Spleen (tissue), 11 donors: ENCODE measurements around the gene C19orf73. TPM values are rescaled to one million over a fixed set of nuclear protein-coding genes. Genes with fewer than 3 reads are reported as not detected.

ENCODE experiments used
- polyA plus RNA-seq, 3 donors: library from polyadenylated mRNA; stranded (reverse); fragments of 200-250 nt; gene quantifications; one replicate each; pipeline ENCODE4 v1.2.1, GENCODE V29; 2013
- small RNA-seq, 4 donors: library from RNA; depleted of rRNA; stranded (forward); fragments of <200 nt; gene quantifications; one replicate each; pipeline ENCODE3, GENCODE V24; 2016
- total RNA-seq, 7 donors: library from RNA; depleted of rRNA in 3 of 7; stranded (reverse); fragments of >200 nt in 3 of 7; fragmentation: NEBNext Ultra II Directional in 4 of 7; extraction: Animal tissue kit (Norgen Biotek cat#: 25700) in 4 of 7; gene quantifications; one replicate each; pipeline versions ENCODE4 v1.1.0 to v1.2.1, GENCODE V29; 2016 to 2021
- donor health status: healthy with polysubstance abuse.
- donor health status: DM: no; HTN: no; CAD: no; lungs with moderate emphysema.
- donor health status: DM: no; HTN: no; CAD: no.
- donor health status: Bipolar disorder and iron deficiency.
- donor health status: healthy.
- donor health status: DM: no; HTN: no; CAD: no.
- donor health status: DM: yes; HTN: yes; CAD: no.

C19orf73 gene
- total and polyA plus RNA-seq, 10 donors: 0.70 to 5.5 (median 1.8) TPM; not detected in 1

Small RNA genes within 50 kb of the gene (small RNA-seq; reads per million reads assigned to genes)
- gene RN7SL708P: 0 reads per million in 4 donors

Other genes with a start within 250 kb of the C19orf73 start
- 10 to 100 TPM; 30.2 to 74.2 (median 47.6) TPM for gene PPP1R15A, start 246.7 kb downstream of the C19orf73 start, total RNA-seq
- 10 to 100 TPM; 18.5 to 54.5 (median 21.5) TPM for gene PPP1R15A, start 246.7 kb downstream of the C19orf73 start, polyA plus RNA-seq
- 1 to 10 TPM in 3 of 7 donors, under 1 TPM in 3, not detected in 1; 0.34 to 5.0 (median 1.3) TPM for gene TULP2, start 220.4 kb downstream of the C19orf73 start, total RNA-seq
- under 1 TPM in 2 of 3 donors, not detected in 1; 0.14 to 0.32 TPM for gene TULP2, start 220.4 kb downstream of the C19orf73 start, polyA plus RNA-seq
- 100 to 1,000 TPM; 217 to 321 (median 268) TPM for gene NUCB1, start 218.8 kb downstream of the C19orf73 start, total RNA-seq
- 100 to 1,000 TPM in 1 of 3 donors, 10 to 100 TPM in 2; 67.6 to 125 (median 72.4) TPM for gene NUCB1, start 218.8 kb downstream of the C19orf73 start, polyA plus RNA-seq
- 1 to 10 TPM in 4 of 7 donors, under 1 TPM in 2, not detected in 1; 0.51 to 4.5 (median 2.5) TPM for gene DHDH, start 185.4 kb downstream of the C19orf73 start, total RNA-seq
- 1 to 10 TPM; 1.2 to 2.6 (median 1.2) TPM for gene DHDH, start 185.4 kb downstream of the C19orf73 start, polyA plus RNA-seq
- 100 to 1,000 TPM in 6 of 7 donors, 10 to 100 TPM in 1; 65.9 to 158 (median 113) TPM for gene BAX, start 164.3 kb downstream of the C19orf73 start, total RNA-seq
- 100 to 1,000 TPM; 131 to 219 (median 177) TPM for gene BAX, start 164.3 kb downstream of the C19orf73 start, polyA plus RNA-seq
- gene FTL, start 153.8 kb downstream of the C19orf73 start, total RNA-seq: over 10,000 TPM in 2 of 7 donors, 1,000 to 10,000 TPM in 5; 4,960 to 10,995 (median 6,703) TPM
- over 10,000 TPM in 1 of 3 donors, 1,000 to 10,000 TPM in 2; 5,646 to 14,078 (median 8,665) TPM for gene FTL, start 153.8 kb downstream of the C19orf73 start, polyA plus RNA-seq
- gene GYS1, start 125.8 kb downstream of the C19orf73 start, total RNA-seq: 10 to 100 TPM; 23.3 to 47.1 (median 32.1) TPM
- gene GYS1, start 125.8 kb downstream of the C19orf73 start, polyA plus RNA-seq: 10 to 100 TPM; 11.9 to 20.0 (median 15.1) TPM
- 10 to 100 TPM; 32.0 to 46.9 (median 38.4) TPM for gene RUVBL2, start 125.3 kb downstream of the C19orf73 start, total RNA-seq
- 10 to 100 TPM; 46.7 to 58.4 (median 53.5) TPM for gene RUVBL2, start 125.3 kb downstream of the C19orf73 start, polyA plus RNA-seq
- under 1 TPM in 1 of 7 donors, not detected in 6; 0.79 TPM for gene LHB, start 102.1 kb downstream of the C19orf73 start, total RNA-seq
- 1 to 10 TPM in 2 of 3 donors, under 1 TPM in 1; 0.50 to 1.5 (median 1.5) TPM for gene LHB, start 102.1 kb downstream of the C19orf73 start, polyA plus RNA-seq
- not detected for gene CGB3, start 94.8 kb downstream of the C19orf73 start, total RNA-seq
- gene CGB3, start 94.8 kb downstream of the C19orf73 start, polyA plus RNA-seq: not detected
- not detected for gene CGB2, start 87.3 kb downstream of the C19orf73 start, total RNA-seq
- not detected for gene CGB2, start 87.3 kb downstream of the C19orf73 start, polyA plus RNA-seq
- not detected for gene CGB1, start 82.2 kb downstream of the C19orf73 start, total RNA-seq
- gene CGB1, start 82.2 kb downstream of the C19orf73 start, polyA plus RNA-seq: under 1 TPM in 1 of 3 donors, not detected in 2; 0.35 TPM
- not detected for gene CGB5, start 75.3 kb downstream of the C19orf73 start, total RNA-seq
- gene CGB5, start 75.3 kb downstream of the C19orf73 start, polyA plus RNA-seq: not detected
- not detected for gene CGB8, start 70.0 kb downstream of the C19orf73 start, total RNA-seq
- not detected for gene CGB8, start 70.0 kb downstream of the C19orf73 start, polyA plus RNA-seq
- gene CGB7, start 61.4 kb downstream of the C19orf73 start, total RNA-seq: not detected
- under 1 TPM in 2 of 3 donors, not detected in 1; 0.03 to 0.06 TPM for gene CGB7, start 61.4 kb downstream of the C19orf73 start, polyA plus RNA-seq
- gene NTF4, start 54.3 kb downstream of the C19orf73 start, total RNA-seq: not detected
- not detected for gene NTF4, start 54.3 kb downstream of the C19orf73 start, polyA plus RNA-seq
- gene KCNA7, start 46.4 kb downstream of the C19orf73 start, total RNA-seq: not detected
- gene KCNA7, start 46.4 kb downstream of the C19orf73 start, polyA plus RNA-seq: under 1 TPM in 1 of 3 donors, not detected in 2; 0.02 TPM
- 100 to 1,000 TPM; 238 to 337 (median 270) TPM for gene SNRNP70, start 33.7 kb downstream of the C19orf73 start, total RNA-seq
- 100 to 1,000 TPM; 198 to 559 (median 421) TPM for gene SNRNP70, start 33.7 kb downstream of the C19orf73 start, polyA plus RNA-seq
- 1 to 10 TPM; 2.7 to 9.6 (median 5.5) TPM for gene LIN7B, start 4.8 kb downstream of the C19orf73 start, total RNA-seq
- gene LIN7B, start 4.8 kb downstream of the C19orf73 start, polyA plus RNA-seq: 1 to 10 TPM; 7.2 to 9.5 (median 9.2) TPM
- gene PPFIA3, start 401 bp upstream of the C19orf73 start, total RNA-seq: 1 to 10 TPM; 3.6 to 9.5 (median 5.4) TPM
- 10 to 100 TPM in 1 of 3 donors, 1 to 10 TPM in 2; 6.9 to 17.2 (median 8.4) TPM for gene PPFIA3, start 401 bp upstream of the C19orf73 start, polyA plus RNA-seq
- gene HRC, start 36.3 kb upstream of the C19orf73 start, total RNA-seq: under 1 TPM in 2 of 7 donors, not detected in 5; 0.27 to 0.47 TPM
- under 1 TPM; 0.07 to 0.27 (median 0.22) TPM for gene HRC, start 36.3 kb upstream of the C19orf73 start, polyA plus RNA-seq
- 10 to 100 TPM in 5 of 7 donors, 1 to 10 TPM in 2; 3.6 to 28.7 (median 13.2) TPM for gene TRPM4, start 38.6 kb upstream of the C19orf73 start, total RNA-seq
- 10 to 100 TPM in 1 of 3 donors, 1 to 10 TPM in 2; 3.3 to 18.7 (median 4.6) TPM for gene TRPM4, start 38.6 kb upstream of the C19orf73 start, polyA plus RNA-seq
- gene SLC6A16, start 206.0 kb upstream of the C19orf73 start, total RNA-seq: 1 to 10 TPM; 2.1 to 6.9 (median 5.0) TPM
- gene SLC6A16, start 206.0 kb upstream of the C19orf73 start, polyA plus RNA-seq: 1 to 10 TPM; 2.7 to 5.0 (median 2.7) TPM
- gene CD37, start 216.3 kb upstream of the C19orf73 start, total RNA-seq: 100 to 1,000 TPM; 297 to 516 (median 398) TPM
- gene CD37, start 216.3 kb upstream of the C19orf73 start, polyA plus RNA-seq: 100 to 1,000 TPM; 401 to 452 (median 405) TPM
- gene TEAD2, start 243.3 kb upstream of the C19orf73 start, total RNA-seq: 10 to 100 TPM in 6 of 7 donors, 1 to 10 TPM in 1; 8.9 to 24.7 (median 15.8) TPM
- 1 to 10 TPM; 5.8 to 8.4 (median 5.8) TPM for gene TEAD2, start 243.3 kb upstream of the C19orf73 start, polyA plus RNA-seq
- under 1 TPM in 2 of 7 donors, not detected in 5; 0.57 to 0.79 TPM for gene DKKL1, start 244.7 kb upstream of the C19orf73 start, total RNA-seq
- 1 to 10 TPM in 1 of 3 donors, under 1 TPM in 1, not detected in 1; 0.57 to 1.1 TPM for gene DKKL1, start 244.7 kb upstream of the C19orf73 start, polyA plus RNA-seq